Activated T-cell treated with anti-CD3 and anti-CD28 coated beads for 4 hours (primary cell): ENCODE data around the gene UGT1A5.
A peak's percentile ranks its signal among the peaks of the same experiment; 100 is the strongest.
"Not testable (repeated sequence)": the region's sequence is repeated elsewhere in the genome, so short reads cannot be mapped to it uniquely, and the experiment has no call there.

Experiments used
- DNase-seq: peaks from one replicate; pipeline ENCODE4 v3.0.0-alpha.2; 2020

Gene UGT1A5

DNA sequence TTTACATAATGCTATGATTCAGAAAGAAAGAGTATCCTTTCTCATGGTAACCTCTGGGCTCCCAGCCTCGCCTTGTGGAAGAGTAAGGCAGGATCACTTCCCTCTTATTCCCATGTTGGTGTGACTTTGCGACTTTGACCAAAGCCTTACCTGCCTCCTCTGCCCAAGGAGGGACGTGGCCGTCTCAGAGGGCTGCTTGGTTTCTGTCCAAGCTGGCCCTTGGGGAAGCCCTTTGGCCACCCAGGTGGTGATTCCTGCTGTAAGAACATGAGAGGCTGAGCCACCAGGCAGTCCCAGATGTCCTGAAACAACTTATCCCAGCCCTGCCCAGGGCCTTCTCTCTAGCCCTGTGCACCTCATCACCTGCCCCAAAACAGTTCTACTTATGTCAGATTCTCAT is 14.0 kb upstream of the UGT1A5 start:
- no peak for DNase-seq

- no peak for DNase-seq
Observed at GRCh38 chr2:233699424-233700027, 13.2 kb upstream of the UGT1A5 start.

DNA sequence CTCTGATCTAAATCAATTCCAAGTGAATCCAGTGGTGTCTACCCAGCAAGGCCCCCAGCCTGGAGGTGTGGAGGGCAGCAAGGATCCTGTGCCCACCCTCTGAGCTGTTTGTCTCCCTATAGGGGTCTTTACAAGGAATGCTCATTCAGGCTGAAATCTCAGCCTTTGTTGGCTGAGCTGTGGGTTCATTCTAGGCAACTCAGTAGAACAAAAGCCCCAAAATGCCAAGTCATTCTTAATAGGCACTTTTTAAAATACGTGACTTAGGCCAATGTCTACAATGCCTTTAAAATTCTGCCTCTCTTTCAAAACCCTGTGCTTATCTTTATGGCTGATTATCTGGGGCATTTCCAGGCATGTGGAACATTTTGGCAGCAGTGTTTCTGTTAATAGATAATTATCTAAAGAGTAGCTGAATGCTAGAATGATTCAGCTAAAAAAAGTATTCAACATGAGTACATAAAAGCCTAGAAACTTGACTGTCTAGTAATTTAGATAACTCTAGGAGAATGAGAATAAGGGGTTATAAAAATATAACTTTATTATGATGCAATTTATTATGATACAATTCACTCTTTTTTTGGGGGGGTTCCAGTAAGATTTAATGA is 12.6 kb upstream of the UGT1A5 start:
- DNase-seq, result no peak

DNA sequence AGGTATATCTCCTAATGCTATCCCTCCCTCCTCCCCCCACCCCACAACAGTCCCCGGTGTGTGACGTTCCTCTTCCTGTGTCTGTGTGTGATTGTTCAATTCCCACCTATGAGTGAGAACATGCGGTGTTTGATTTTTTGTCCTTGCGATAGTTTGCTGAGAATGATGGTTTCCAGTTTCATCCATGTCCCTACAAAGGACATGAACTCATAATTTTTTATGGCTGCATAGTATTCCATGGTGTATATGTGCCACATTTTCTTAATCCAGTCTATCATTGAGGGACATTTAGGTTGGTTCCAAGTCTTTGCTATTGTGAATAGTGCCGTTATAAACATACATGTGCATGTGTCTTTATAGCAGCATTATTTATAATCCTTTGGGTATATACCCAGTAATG is 11.9 kb upstream of the UGT1A5 start:
- not testable (repeated sequence) for DNase-seq

- DNase-seq, result no peak
Observed at GRCh38 chr2:233702238-233702637, 10.5 kb upstream of the UGT1A5 start.

DNA sequence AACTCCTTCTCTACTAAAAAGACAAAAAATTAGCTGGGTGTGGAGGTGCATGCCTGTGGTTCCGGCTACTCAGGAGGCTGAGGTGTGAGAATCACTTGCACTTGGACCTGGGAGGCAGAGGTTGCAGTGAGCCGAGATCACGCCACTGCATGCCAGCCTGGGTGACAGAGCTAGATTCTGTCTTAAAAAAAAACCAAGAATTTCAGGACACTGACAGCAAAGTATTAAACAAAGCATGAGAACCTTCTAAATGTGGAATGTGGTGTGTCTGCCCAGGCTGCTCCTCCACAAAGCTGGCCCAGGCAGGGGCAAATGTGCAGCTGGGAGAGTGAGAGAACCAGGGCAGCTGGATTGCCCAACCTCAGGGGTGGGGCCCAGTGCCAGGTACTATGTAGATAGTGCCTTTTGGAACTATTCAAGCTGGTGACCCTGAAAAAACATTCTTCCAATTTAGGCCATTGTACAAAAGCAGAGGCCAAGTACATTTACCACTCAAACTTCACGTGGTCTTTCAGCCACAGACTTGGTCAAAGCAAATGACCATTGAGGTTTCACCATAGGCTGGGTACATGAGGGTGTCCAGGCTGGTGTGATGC is 6.7 kb upstream of the UGT1A5 start:
- no peak for DNase-seq

DNA sequence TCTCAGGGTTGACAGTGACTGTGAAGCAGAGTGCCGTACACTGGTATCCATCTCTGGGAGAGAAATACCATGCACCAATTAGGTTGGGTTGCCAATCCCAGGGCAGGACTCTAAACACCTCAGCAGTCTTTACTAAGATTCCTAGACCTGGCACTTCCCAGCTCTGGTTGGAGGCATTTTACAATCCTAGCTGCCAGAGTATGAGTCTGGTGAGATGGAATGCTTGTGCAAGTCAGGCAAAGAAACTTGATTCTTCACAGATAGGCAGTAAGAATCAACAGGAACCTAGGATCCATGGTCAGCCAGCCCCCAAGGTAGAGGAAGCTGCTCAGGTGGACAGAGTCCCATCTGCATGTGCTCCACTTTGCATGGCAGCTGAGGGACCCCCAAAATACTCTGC is 6.0 kb upstream of the UGT1A5 start:
- no peak for DNase-seq

DNA sequence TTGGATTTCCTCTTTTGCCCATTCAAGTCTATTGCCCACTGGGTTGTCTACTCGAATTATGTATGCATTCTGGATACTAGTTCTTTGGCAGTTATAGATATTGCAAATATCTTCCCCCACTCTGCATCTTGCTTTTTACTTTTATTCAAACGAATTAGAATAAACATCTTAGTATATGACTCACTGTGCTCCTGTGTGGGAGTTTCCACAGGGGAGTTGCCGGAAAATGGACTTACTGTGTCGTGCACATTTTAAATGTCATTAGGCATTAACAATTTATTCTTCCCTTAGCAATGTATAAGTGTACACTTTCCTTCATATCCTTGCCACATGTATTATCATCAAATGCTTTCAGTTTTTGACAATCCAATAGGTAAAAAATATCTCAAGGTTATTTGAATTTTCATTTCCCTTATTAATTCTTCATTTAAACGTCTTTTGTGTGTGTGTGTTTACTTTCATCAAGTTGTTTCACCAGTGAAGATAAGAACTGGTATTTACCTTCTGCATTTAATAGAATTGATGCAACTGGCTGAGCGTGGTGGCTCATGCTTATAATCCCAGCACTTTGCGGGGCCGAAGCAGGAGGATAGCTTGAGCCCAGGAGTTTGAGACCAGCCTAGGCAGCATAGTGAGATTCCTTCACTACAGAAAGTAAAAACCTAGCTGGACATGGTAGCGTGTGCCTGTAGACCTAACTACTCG is 4.6 kb upstream of the UGT1A5 start:
- no peak for DNase-seq

GRCh38 chr2:233708942-233709341 is 3.8 kb upstream of the UGT1A5 start:
- no peak for DNase-seq

GRCh38 chr2:233711312-233712008 is 1.2 kb upstream of the UGT1A5 start:
- peak; percentile 47 for DNase-seq

- DNase-seq, result no peak
Observed at GRCh38 chr2:233713262-233713615, 532 bp downstream of the UGT1A5 start.

- no peak for DNase-seq
Observed at GRCh38 chr2:233714121-233714520, 1.4 kb downstream of the UGT1A5 start.

DNA sequence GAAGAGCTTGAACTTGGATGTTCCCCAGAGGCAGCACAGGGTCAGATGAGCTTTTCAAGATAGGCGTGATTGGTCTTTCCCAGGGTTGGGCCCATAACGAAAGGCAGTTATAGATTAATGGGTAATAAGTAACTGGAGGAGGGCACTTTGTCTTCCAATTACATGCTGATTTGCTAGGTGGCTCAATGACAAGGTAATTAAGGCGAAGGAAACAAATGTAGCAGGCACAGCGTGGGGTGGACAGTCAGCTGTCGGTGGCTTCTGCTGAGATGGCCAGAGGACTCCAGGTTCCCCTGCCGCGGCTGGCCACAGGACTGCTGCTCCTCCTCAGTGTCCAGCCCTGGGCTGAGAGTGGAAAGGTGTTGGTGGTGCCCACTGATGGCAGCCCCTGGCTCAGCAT is 5.8 kb downstream of the UGT1A5 start, which contains the start of gene UGT1A4:
UGT1A4 (plus strand) TSS at position 185 of the 400 bp plus-strand sequence; CDS start at position 270, 85 bp downstream.
- DNase-seq, result no peak

DNA sequence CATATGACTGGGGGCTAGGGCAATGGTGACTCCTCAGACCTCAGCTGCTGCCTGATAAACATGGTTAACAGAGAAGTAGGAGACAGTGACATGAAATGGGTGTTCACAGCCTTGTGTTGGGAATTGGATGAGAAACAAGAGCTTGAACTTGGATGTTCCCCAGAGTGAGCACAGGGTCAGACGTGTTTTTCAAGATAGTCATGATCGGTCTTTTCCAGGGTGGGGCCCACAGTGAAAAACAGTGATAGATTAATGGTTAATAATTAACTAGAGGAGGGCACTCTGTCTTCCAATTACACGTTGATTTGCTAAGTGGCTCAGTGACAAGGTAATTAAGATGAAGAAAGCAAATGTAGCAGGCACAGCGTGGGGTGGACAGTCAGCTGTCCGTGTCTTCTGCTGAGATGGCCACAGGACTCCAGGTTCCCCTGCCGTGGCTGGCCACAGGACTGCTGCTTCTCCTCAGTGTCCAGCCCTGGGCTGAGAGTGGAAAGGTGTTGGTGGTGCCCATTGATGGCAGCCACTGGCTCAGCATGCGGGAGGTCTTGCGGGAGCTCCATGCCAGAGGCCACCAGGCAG is 16.1 kb downstream of the UGT1A5 start, which contains the start of gene UGT1A3:
UGT1A3 (plus strand) TSS at position 320 of the 579 bp plus-strand sequence; CDS start at position 405, 85 bp downstream.
- DNase-seq, result no peak

DNA sequence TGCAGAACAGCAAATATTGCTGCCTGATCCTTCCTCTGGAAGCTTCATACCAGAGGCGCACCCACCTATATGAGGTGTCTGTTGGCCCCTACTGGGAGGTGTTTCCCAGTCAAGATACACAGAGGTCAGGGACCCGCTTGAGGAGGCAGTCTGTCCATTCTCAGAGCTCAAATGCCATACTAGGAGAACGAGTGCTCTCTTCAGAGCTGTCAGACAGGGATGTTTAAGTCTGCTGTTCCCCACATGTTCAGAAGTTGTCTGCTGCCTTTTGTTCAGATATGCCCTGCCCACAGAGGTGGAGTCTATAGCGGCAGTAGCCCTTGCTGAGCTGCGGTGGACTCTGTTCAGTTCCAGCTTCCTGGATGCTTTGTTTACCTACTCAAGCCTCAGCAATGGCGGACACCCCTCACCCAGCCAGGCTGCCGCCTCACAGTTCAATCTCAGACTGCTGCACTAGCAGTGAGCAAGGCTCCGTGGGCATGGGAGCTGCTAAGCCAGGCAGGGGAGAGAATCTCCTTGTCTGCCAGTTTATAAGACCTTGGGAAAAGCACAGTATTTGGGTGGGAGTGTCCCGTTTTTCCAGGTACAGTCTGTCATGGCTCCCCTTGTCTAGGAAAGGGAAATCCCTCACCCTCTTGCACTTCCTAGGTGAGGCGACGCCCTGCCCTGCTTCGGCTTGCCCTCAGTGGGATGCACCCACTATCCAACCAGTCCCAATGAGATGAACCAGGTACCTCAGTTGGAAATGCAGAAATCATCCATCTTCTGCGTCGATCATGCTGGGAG is 24.4 kb downstream of the UGT1A5 start:
- DNase-seq, result not testable (repeated sequence)

DNA sequence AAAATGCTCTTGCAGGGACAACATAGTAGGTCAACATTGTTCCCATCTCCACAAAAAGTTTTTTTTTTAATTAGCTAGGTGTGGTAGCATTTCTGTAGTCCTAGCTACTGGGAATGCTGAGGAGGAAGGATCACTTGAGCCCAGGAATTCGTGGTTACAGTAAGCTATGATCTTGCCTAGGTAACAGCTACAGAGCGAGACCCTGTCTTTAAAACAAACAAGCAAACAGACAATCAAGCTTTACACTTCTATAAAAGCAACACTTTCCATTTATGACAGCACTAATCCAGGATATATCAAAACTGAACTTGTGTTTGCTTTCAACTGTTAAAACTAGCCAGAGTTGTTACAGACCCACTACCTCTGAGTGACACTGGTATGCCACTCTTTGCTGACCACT is 28.2 kb downstream of the UGT1A5 start:
- no peak for DNase-seq

- no peak for DNase-seq
Observed at GRCh38 chr2:233743464-233744259, 31.0 kb downstream of the UGT1A5 start.

GRCh38 chr2:233745073-233745755 is 32.5 kb downstream of the UGT1A5 start:
- no peak for DNase-seq

DNA sequence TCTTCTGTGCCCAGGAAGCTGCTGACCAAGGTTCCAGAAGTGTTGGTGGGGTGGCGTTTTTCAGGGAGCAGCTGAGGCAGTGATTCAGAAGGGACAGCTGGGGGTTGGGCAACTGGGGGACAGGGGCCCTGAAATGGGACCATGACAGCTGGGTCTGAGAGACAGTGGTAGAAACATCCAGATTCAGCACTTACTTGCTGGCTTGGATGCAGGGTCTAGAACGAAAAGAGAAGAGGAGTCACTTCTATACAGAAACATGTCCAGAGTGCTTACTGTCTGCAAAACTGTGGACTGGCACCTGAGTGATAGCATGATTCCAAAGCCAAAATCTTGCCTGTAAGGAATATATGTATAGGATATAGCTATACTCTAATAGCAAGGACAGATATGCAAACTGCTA is 33.1 kb downstream of the UGT1A5 start:
- not testable (repeated sequence) for DNase-seq
